Fibroblast of lung (primary cell): ENCODE measurements around the gene TUBGCP2. TPM values are rescaled to one million over a fixed set of nuclear protein-coding genes. Genes with fewer than 3 reads are reported as not detected.

Experiments
- DNase-seq, 2 donors: peaks; one replicate each; pipeline versions ENCODE4 v3.0.0 to v3.0.0-alpha.2; 2010; ENCODE audit warnings: low read depth in 2 of 2
- H2AFZ ChIP-seq: 2 replicates; pipeline ENCODE4 v1.5.1; 2012; ENCODE audit warnings: low read length, control low read depth, inconsistent platforms
- H3K27ac ChIP-seq: 2 replicates; pipeline ENCODE4 v1.5.1; 2011; ENCODE audit warnings: low read length, control low read depth; ENCODE audit not compliant: insufficient read depth
- H3K27me3 ChIP-seq: 2 replicates; pipeline ENCODE4 v1.5.1; 2011; ENCODE audit warnings: mild to moderate bottlenecking, low read length; ENCODE audit not compliant: control insufficient read depth, insufficient read depth
- H3K36me3 ChIP-seq: 2 replicates; pipeline ENCODE4 v1.5.1; 2011; ENCODE audit warnings: low read length; ENCODE audit not compliant: control insufficient read depth, insufficient read depth
- H3K4me1 ChIP-seq: 2 replicates; pipeline ENCODE4 v1.5.1; 2011; ENCODE audit warnings: low read length; ENCODE audit not compliant: control insufficient read depth, insufficient read depth; ENCODE audit errors: extremely low read depth
- H3K4me2 ChIP-seq: 2 replicates; pipeline ENCODE4 v1.5.1; 2011; ENCODE audit warnings: low read length, control low read depth; ENCODE audit not compliant: insufficient read depth; ENCODE audit errors: extremely low read depth
- H3K4me3 ChIP-seq, 4 experiments: fragments of 200-600 bp in 1 of 4; sonication (generic) in 1 of 4; replicated peaks in 1 of 4; 2 replicates each; pipeline ENCODE4 v1.5.1; 2011 to 2016; ENCODE audit warnings: low read length in 4 of 4, low read depth in 3 of 4, mild to moderate bottlenecking in 3 of 4, control low read depth in 2 of 4, inconsistent platforms in 1 of 4, mixed read lengths in 1 of 4; ENCODE audit not compliant: insufficient read depth in 1 of 4; ENCODE audit errors: control extremely low read depth in 1 of 4
- H3K79me2 ChIP-seq: 2 replicates; pipeline ENCODE4 v1.5.1; 2012; ENCODE audit warnings: mild to moderate bottlenecking, low read length, inconsistent platforms; ENCODE audit not compliant: control insufficient read depth, insufficient read depth
- H3K9ac ChIP-seq: 2 replicates; pipeline ENCODE4 v1.5.1; 2011; ENCODE audit warnings: mild to moderate bottlenecking, low read length, control low read depth; ENCODE audit not compliant: insufficient read depth
- H3K9me3 ChIP-seq: 2 replicates; pipeline ENCODE4 v1.5.1; 2012; ENCODE audit warnings: low read depth, low read length; ENCODE audit not compliant: control insufficient read depth, insufficient read depth
- H4K20me1 ChIP-seq: 2 replicates; pipeline ENCODE4 v1.5.1; 2011; ENCODE audit warnings: low read length; ENCODE audit not compliant: control insufficient read depth, insufficient read depth; ENCODE audit errors: extremely low read depth
- CTCF ChIP-seq, 2 donors: IDR thresholded peaks in 1 of 2; conservative IDR thresholded peaks in 1 of 2; 1 replicate in 1 of 2; 2 replicates in 1 of 2; pipeline ENCODE4 v1.5.1; 2011 to 2012; ENCODE audit warnings: low read length in 2 of 2, control low read depth in 1 of 2, inconsistent platforms in 1 of 2, low read depth in 1 of 2, mild to moderate bottlenecking in 1 of 2
- EZH2 ChIP-seq: IDR thresholded peaks from 2 replicates; pipeline ENCODE4 v1.5.1; 2012; ENCODE audit warnings: low read length, control low read depth, mild to moderate bottlenecking; ENCODE audit errors: missing control alignments
- polyA plus RNA-seq, 2 donors: library from polyadenylated mRNA; depleted of rRNA in 1 of 2; stranded (reverse) in 1 of 2; unstranded in 1 of 2; fragments of >200 nt; gene quantifications; 2 replicates each; pipeline ENCODE4 v1.2.1, GENCODE V29; 2011 to 2012; ENCODE audit warnings: missing spikeins in 1 of 2
- total RNA-seq: library from RNA; depleted of rRNA; stranded (reverse); fragments of >200 nt; gene quantifications from 2 replicates; pipeline ENCODE4 v1.2.1, GENCODE V29; 2014

TUBGCP2 gene
- total and polyA plus RNA-seq, 2 donors (not counting 1 experiment from before 2014, with no cell fraction given) = 31.0 to 60.8 TPM

GRCh38 chr10:133336118-133336576, 27.5 kb upstream of the TUBGCP2 start:
- no peaks in the 10 kb centered on the region for H3K9me3 ChIP-seq
- no peaks in the 10 kb centered on the region for H3K4me1 ChIP-seq
- H3K4me3 ChIP-seq = no peak overlapping the region
- no peaks in the 10 kb centered on the region for H3K36me3 ChIP-seq
- TF ChIP-seq EZH2 (no peak), CTCF (conservative IDR thresholded peaks at IDR 0.05 in 1 of 2, IDR thresholded peaks at IDR 0.05 in 1 of 2; ENCODE audit: low read depth in 1 of 2, low read length in 2 of 2) (no peak)
- no peak overlapping the region for H3K27ac ChIP-seq
- no peak overlapping the region for H3K4me2 ChIP-seq
- H4K20me1 ChIP-seq = no peaks in the 10 kb centered on the region
- H3K79me2 ChIP-seq = no peaks in the 10 kb centered on the region
- H3K9ac ChIP-seq = no peak overlapping the region
- DNase-seq = no peak
- H3K27me3 ChIP-seq = peaks cover 32% of the 10 kb centered on the region
- no peak overlapping the region for H2AFZ ChIP-seq

- no peaks in the 10 kb centered on the region for H4K20me1 ChIP-seq
- peak; percentile 47 to 69 for DNase-seq
- H3K79me2 ChIP-seq = no peaks in the 10 kb centered on the region
- H3K27me3 ChIP-seq = peaks cover 37% of the 10 kb centered on the region
- H3K4me1 ChIP-seq = no peaks in the 10 kb centered on the region
- H3K9me3 ChIP-seq = no peaks in the 10 kb centered on the region
- H3K36me3 ChIP-seq = no peaks in the 10 kb centered on the region
- TF ChIP-seq EZH2 (no peak), CTCF (conservative IDR thresholded peaks at IDR 0.05 in 1 of 2, IDR thresholded peaks at IDR 0.05 in 1 of 2; ENCODE audit: low read depth in 1 of 2, low read length in 2 of 2) (no peak)
- H3K4me3 ChIP-seq = peak overlapping the region; percentile 26 to 49 (median 37)
- no peak overlapping the region for H2AFZ ChIP-seq
- H3K27ac ChIP-seq = no peak overlapping the region
- H3K4me2 ChIP-seq = peak overlapping the region; percentile 64
- H3K9ac ChIP-seq = peak overlapping the region; percentile 37
Observed at GRCh38 chr10:133335246-133336117, 26.8 kb upstream of the TUBGCP2 start.

GRCh38 chr10:133334503-133335245, 26.0 kb upstream of the TUBGCP2 start:
- no peaks in the 10 kb centered on the region for H3K9me3 ChIP-seq
- peak overlapping the region; percentile 64 for H3K4me2 ChIP-seq
- H4K20me1 ChIP-seq = no peaks in the 10 kb centered on the region
- TF ChIP-seq EZH2 (peak; percentile 7), CTCF (conservative IDR thresholded peaks at IDR 0.05 in 1 of 2, IDR thresholded peaks at IDR 0.05 in 1 of 2; ENCODE audit: low read depth in 1 of 2, low read length in 2 of 2) (no peak)
- no peak for DNase-seq
- no peaks in the 10 kb centered on the region for H3K36me3 ChIP-seq
- peak overlapping the region; percentile 37 for H3K9ac ChIP-seq
- H3K4me1 ChIP-seq = no peaks in the 10 kb centered on the region
- peak overlapping the region in 3 of 4 experiments; percentile 26 to 49 (median 35) for H3K4me3 ChIP-seq
- no peak overlapping the region for H2AFZ ChIP-seq
- H3K27ac ChIP-seq = no peak overlapping the region
- no peaks in the 10 kb centered on the region for H3K79me2 ChIP-seq
- H3K27me3 ChIP-seq = peaks cover 37% of the 10 kb centered on the region
